Fibroblast of lung (primary cell): ENCODE measurements around the gene INTS7.

ENCODE experiments used
- EZH2 ChIP-seq: IDR thresholded peaks from 2 replicates; pipeline ENCODE4 v1.5.1; 2012; ENCODE audit warnings: low read length, control low read depth, mild to moderate bottlenecking; ENCODE audit errors: missing control alignments
- TF ChIP-seq, protein P1 (sequence below), 2 donors: IDR thresholded peaks in 1 of 2; conservative IDR thresholded peaks in 1 of 2; 1 replicate in 1 of 2; 2 replicates in 1 of 2; pipeline ENCODE4 v1.5.1; 2011 to 2012; ENCODE audit warnings: low read length in 2 of 2, control low read depth in 1 of 2, inconsistent platforms in 1 of 2, low read depth in 1 of 2, mild to moderate bottlenecking in 1 of 2

- TF ChIP-seq, protein P1, sequence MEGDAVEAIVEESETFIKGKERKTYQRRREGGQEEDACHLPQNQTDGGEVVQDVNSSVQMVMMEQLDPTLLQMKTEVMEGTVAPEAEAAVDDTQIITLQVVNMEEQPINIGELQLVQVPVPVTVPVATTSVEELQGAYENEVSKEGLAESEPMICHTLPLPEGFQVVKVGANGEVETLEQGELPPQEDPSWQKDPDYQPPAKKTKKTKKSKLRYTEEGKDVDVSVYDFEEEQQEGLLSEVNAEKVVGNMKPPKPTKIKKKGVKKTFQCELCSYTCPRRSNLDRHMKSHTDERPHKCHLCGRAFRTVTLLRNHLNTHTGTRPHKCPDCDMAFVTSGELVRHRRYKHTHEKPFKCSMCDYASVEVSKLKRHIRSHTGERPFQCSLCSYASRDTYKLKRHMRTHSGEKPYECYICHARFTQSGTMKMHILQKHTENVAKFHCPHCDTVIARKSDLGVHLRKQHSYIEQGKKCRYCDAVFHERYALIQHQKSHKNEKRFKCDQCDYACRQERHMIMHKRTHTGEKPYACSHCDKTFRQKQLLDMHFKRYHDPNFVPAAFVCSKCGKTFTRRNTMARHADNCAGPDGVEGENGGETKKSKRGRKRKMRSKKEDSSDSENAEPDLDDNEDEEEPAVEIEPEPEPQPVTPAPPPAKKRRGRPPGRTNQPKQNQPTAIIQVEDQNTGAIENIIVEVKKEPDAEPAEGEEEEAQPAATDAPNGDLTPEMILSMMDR (conservative IDR thresholded peaks at IDR 0.05 in 1 of 2, IDR thresholded peaks at IDR 0.05 in 1 of 2; ENCODE audit: low read depth in 1 of 2, low read length in 2 of 2) = no peak
- no peak for TF ChIP-seq EZH2
Measured at GRCh38 chr1:212077028-212077427, 41.7 kb upstream of the INTS7 start.
